Dermis lymphatic vessel endothelial cell (primary cell): Measurements from ENCODE around the gene NANOG. TPM values are rescaled to one million over a fixed set of nuclear protein-coding genes. Genes with fewer than 3 reads are reported as not detected.

Source experiments
- total RNA-seq: library from RNA; depleted of rRNA; stranded (reverse); fragments of >200 nt; gene quantifications from 2 replicates; pipeline ENCODE4 v1.2.1, GENCODE V29; 2014

NANOG gene
- total RNA-seq = not detected in 2 replicates

DNA sequence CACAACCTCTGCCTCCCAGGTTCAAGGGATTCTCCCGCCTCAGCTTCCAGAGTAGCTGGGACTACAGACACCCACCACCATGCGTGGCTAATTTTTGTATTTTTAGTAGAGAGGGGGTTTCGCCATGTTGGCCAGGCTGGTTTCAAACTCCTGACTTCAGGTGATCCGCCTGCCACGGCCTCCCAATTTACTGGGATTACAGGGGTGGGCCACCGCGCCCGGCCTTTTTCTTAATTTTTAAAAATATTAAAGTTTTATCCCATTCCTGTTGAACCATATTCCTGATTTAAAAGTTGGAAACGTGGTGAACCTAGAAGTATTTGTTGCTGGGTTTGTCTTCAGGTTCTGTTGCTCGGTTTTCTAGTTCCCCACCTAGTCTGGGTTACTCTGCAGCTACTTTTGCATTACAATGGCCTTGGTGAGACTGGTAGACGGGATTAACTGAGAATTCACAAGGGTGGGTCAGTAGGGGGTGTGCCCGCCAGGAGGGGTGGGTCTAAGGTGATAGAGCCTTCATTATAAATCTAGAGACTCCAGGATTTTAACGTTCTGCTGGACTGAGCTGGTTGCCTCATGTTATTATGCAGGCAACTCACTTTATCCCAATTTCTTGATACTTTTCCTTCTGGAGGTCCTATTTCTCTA is at the start of gene NANOG:
NANOG (plus strand) TSS at position 519 of the 645 bp plus-strand sequence. CDS start 213 bp downstream, outside the sequence.

DNA sequence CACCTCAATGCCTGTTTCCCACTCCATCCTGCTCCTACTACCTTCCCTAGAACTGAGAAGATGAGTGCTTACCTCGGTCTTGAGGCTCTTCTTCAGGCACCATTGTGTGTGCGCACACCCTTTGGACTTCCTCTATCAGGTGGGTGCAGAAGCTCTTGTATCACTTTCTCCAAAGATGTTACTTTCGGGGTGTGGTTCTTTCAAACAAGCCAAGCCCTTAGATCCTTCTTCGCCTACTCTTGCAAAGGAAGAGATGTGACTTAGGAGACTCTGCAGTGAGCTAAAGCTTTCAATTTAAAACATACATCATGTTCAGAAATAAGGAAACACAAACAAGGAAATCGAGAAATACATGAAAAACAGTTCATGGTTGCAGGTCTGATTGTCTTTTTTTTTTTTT is 42.0 kb upstream of the NANOG start, which contains the start of gene CLEC4C:
CLEC4C (minus strand) TSS at position 130 of the 400 bp plus-strand sequence; CDS start at position 103, 27 bp downstream.

Other genes starting within 250 kb of the NANOG start
- not detected in 2 replicates for gene APOBEC1, start 123.5 kb upstream of the NANOG start, total RNA-seq
- gene GDF3, start 93.6 kb upstream of the NANOG start, total RNA-seq = 0.26 and 1.2 TPM in 2 replicates
- gene DPPA3, start 78.0 kb upstream of the NANOG start, total RNA-seq = not detected in 2 replicates
- gene CLEC4C, start 42.0 kb upstream of the NANOG start, total RNA-seq = not detected in 2 replicates
- not detected in 2 replicates for gene NANOGNB, start 24.2 kb upstream of the NANOG start, total RNA-seq
- gene SLC2A14, start 83.5 kb downstream of the NANOG start, total RNA-seq = under 0.01 and 0.22 TPM in 2 replicates
- 49.6 and 82.9 TPM in 2 replicates for gene SLC2A3, start 146.8 kb downstream of the NANOG start, total RNA-seq
- 4.1 and 4.2 TPM in 2 replicates for gene FOXJ2, start 243.3 kb downstream of the NANOG start, total RNA-seq